ENCODE results near the gene GCNT1.

DNA sequence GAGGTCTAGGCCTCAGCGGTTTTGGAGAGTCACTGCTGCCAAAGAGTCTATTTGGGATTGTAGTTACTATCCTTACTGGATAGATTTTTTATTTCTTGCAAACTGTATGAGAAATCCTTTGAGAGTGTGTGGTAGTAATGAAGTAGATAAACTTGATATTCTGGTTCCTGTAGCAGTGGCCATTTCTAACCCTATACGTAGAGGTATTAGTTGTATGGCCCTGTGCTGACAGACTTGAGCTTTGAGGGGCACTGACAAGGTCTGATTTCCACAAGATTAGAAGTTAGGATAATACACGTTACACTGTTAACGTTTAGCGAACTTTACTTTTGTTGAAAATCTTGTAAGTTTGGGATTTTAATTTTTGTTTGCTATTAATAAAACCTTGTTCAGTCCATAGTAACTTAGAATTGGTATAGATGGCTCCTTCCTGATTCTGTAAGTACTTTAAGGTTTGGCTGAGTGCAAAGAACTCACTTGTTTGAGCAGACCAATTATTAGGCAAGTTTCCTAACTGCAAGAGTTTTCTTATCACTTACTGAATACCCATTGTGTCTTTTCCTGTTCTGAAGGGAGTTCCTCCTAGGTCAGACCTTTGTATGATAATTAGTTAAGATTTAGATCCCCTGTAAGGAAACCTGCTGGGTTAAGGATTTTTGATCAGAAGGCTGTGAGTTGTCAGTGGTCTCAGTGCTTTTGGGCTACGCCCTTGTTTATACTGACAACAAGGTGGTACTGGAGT, 31.4 kb downstream of the GCNT1 start:
- TF ChIP-seq, protein P1, sequence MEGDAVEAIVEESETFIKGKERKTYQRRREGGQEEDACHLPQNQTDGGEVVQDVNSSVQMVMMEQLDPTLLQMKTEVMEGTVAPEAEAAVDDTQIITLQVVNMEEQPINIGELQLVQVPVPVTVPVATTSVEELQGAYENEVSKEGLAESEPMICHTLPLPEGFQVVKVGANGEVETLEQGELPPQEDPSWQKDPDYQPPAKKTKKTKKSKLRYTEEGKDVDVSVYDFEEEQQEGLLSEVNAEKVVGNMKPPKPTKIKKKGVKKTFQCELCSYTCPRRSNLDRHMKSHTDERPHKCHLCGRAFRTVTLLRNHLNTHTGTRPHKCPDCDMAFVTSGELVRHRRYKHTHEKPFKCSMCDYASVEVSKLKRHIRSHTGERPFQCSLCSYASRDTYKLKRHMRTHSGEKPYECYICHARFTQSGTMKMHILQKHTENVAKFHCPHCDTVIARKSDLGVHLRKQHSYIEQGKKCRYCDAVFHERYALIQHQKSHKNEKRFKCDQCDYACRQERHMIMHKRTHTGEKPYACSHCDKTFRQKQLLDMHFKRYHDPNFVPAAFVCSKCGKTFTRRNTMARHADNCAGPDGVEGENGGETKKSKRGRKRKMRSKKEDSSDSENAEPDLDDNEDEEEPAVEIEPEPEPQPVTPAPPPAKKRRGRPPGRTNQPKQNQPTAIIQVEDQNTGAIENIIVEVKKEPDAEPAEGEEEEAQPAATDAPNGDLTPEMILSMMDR (IDR thresholded peaks at IDR 0.05; ENCODE audit: poor library complexity), result no peak
- TF ChIP-seq EZH2 (IDR thresholded peaks at IDR 0.05; ENCODE audit: borderline replicate concordance), result no peak
- TF ChIP-seq EZH2phosphoT487 (IDR thresholded peaks at IDR 0.05; ENCODE audit: low read depth, severe bottlenecking, unreplicated experiment), result no peak
